HG03460 (cell line): ENCODE data around the gene APOL1.
"Not testable (repeated sequence)": the region's sequence is repeated elsewhere in the genome, so short reads cannot be mapped to it uniquely, and the experiment has no call there.

Experiments used
- ATAC-seq: cut with Tn5 transposase; IDR thresholded peaks from one replicate; pipeline ENCODE4 v1.9.1; 2021; ENCODE audit not compliant: unreplicated experiment

Gene APOL1

GRCh38 chr22:36263886-36264664 lies 11.1 kb downstream of the APOL1 start:
- ATAC-seq = not testable (repeated sequence)

GRCh38 chr22:36267058-36267457 lies 14.1 kb downstream of the APOL1 start:
- no peak for ATAC-seq

GRCh38 chr22:36267896-36268485 lies 15.1 kb downstream of the APOL1 start:
- no peak for ATAC-seq

- ATAC-seq = not testable (repeated sequence)
Measured at GRCh38 chr22:36271231-36271630, 18.3 kb downstream of the APOL1 start.

GRCh38 chr22:36271951-36272350 lies 19.0 kb downstream of the APOL1 start:
- ATAC-seq = not testable (repeated sequence)

- ATAC-seq = no peak
Measured at GRCh38 chr22:36274531-36274930, 21.6 kb downstream of the APOL1 start.

- ATAC-seq = no peak
Measured at GRCh38 chr22:36277482-36278291, 24.8 kb downstream of the APOL1 start.

- ATAC-seq = no peak
Measured at GRCh38 chr22:36279219-36279666, 26.3 kb downstream of the APOL1 start.

- no peak for ATAC-seq
Measured at GRCh38 chr22:36280379-36280778, 27.4 kb downstream of the APOL1 start.

- ATAC-seq = no peak
Measured at GRCh38 chr22:36281781-36282327, 28.9 kb downstream of the APOL1 start.

- no peak for ATAC-seq
Measured at GRCh38 chr22:36282328-36282831, 29.4 kb downstream of the APOL1 start.

GRCh38 chr22:36284171-36284571 lies 31.2 kb downstream of the APOL1 start:
- ATAC-seq = no peak

GRCh38 chr22:36285017-36285416 lies 32.1 kb downstream of the APOL1 start:
- no peak for ATAC-seq

- no peak for ATAC-seq
Measured at GRCh38 chr22:36285545-36285944, 32.6 kb downstream of the APOL1 start.

GRCh38 chr22:36286096-36286957 lies 33.4 kb downstream of the APOL1 start:
- ATAC-seq = no peak

GRCh38 chr22:36287881-36288515 lies 35.1 kb downstream of the APOL1 start:
- no peak for ATAC-seq

- no peak for ATAC-seq
Measured at GRCh38 chr22:36288571-36289405, 35.9 kb downstream of the APOL1 start.

GRCh38 chr22:36289406-36289870 lies 36.5 kb downstream of the APOL1 start:
- ATAC-seq = no peak

GRCh38 chr22:36289948-36290371 lies 37.0 kb downstream of the APOL1 start:
- not testable (repeated sequence) for ATAC-seq
